GM21786 (cell line): ENCODE measurements around the gene NUBPL.
"Not testable (repeated sequence)": the region's sequence is repeated elsewhere in the genome, so short reads cannot be mapped to it uniquely, and the experiment has no call there.

Experiments used
- ATAC-seq: cut with Tn5 transposase; IDR thresholded peaks from one replicate; pipeline ENCODE4 v1.9.1; 2021; ENCODE audit not compliant: unreplicated experiment

The NUBPL gene

DNA sequence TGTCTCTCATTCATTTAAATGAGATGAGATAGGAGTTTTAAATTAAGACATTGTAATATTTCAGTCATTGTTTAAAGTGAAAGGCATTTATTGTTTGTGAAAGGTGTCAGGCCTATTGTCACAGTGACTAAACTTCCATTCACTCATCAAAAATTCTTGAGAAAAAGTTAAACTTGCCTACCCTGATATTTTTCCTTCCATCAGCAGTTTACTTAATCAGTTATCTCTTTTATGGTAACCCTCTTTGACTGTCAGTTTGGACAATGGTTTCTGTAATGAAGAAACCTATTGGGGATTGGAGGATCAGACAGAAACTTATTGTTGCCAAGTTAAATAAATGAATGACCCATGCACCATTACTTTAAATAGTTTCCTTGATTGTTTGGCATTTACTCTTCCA is 241.6 kb downstream of the NUBPL start:
- no peak for ATAC-seq

DNA sequence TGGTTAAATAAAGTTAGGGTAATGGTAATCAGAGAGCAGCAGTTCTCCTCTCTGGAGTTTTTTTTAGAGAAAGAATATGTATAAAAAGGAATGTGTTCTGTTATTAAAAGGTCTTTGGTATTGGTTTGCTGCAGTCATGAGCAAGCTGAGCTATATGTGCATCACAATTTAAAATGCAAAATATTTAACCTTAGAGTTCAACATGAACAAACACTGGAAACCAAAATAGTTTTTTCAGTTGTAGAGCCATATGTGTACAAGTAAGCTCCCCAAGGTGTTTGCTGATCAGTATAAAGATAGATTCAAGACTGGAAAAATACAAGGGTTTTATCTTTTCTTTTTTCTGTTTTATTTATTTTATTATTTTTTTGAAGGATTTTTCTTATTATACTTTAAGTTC is 245.0 kb downstream of the NUBPL start:
- ATAC-seq, result no peak

DNA sequence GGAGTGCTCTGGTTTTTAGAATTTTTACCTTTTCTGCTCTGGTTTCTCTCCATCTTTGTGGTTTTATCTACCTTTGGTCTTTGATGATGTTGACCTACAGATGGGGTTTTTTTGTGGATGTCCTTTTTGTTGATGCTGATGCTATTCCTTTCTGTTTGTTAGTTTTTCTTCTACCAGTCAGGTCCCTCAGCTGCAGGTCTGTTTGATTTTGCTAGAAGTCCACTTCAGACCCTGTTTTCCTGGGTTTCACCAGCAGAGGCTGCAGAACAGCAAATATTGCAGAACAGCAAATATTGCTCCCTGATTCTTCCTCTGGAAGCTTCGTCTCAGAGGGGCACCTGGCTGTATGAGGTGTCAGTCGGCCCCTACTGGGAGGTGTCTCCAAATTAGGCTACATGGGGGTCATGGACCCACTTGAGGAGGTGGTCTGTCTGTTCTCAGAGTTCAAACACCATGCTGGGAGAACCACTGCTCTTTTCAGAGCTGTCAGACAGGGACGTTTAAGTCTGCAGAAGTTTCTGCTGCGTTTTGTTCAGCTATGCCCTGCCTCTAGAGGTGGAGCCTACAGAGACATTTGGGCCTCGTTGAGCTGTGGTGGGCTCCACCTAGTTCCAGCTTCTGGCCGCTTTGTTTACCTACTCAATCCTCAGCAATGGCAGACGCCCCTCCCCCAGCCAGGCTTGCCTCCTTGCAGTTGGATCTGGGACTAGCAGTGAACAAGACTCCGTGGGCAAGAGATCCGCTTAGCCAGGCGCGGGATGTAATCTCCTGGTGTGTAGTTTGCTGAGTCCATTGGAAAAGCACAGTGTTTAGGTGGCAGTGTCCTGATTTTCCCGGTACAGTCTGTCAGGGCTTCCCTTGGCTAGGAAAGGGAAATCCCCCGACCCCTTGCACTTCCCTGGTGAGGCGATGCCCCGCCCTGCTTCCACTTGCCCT is 250.8 kb downstream of the NUBPL start:
- not testable (repeated sequence) for ATAC-seq

DNA sequence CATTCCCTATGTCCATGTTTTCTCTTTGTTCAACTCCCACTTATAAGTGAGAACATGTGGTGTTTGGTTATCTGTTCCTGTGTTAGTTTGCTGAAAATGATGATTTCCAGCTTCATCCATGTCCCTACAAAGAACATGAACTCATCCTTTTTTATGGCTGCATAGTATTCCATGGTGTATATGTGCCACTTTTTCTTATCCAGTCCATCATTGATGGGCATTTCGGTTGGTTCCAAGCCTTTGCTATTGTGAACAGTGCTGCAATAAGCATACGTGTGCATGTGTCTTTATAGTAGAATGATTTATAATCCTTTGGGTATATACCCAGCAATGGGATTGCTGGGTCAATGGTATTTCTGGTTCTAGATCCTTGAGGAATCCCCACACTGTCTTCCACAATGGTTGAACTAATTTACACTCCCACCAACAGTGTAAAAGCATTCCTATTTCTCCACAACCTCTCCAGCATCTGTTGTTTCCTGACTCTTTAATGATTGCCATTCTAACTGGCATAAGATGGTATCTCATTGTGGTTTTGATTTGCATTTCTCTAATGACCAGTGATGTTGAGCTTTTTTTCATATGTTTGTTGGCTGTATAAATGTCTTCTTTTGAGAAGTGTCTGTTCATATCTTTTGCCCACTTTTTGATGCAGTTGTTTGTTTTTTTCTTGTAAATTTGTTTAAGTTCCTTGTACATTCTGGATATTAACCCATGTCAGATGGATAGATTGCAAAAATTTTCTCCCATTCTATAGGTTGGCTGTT is 252.7 kb downstream of the NUBPL start:
- not testable (repeated sequence) for ATAC-seq

DNA sequence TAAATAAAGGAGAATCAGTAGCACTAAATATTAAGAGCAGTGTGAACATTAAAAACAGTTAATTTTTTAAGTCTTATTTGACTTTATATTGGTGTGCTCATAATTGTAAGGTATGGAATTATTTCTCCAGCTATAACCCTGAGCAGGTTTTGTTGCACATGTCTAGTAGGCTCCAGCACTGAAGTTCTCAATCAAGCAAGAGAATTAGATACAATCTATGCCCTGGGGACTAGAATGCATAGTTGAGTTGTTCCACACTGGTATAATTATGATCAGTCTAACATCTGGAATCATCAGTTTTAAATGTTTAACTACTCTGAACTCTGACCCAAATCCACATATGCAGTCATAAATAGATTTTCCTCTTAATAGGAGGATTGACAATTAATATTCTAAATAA is 258.1 kb downstream of the NUBPL start:
- no peak for ATAC-seq

DNA sequence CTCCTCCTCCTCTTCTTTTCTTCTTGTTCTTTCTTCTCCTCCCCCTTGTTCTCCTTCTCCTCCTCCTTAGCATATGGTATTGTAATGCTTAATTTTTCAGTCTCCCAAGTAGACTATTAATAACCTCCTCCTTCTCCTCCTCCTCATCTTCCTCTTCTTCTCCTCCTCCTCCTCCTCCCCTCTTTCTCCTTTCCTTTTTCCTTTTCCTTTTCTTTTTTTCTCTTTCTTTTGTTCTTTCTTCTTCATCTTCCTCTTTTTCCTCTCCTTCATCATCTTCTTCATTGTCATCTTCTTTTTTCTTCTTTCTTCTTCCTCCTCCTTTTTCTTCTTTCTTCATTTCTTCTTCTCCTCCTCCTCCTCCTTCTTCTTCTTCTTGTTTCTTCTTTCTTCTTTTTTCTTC is 264.3 kb downstream of the NUBPL start:
- no peak for ATAC-seq

DNA sequence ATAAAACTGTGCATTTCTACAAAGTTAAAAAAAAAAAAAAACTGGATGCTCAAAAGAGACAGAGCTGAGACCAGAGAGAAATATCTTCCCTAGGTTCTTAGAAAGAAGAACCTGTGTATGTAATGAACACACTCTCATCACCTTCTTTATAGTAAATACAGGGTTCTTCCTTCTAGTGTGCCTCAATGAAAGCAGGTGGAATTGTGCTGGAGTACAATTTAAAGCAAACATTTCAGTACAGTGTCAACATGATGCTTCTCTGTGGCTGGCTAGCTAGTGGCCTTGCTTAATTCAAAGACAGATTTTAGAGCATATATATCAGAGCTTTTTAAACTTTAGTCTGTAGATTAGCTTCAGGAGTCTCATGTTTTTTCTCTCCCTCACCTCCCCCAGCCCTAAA is 266.1 kb downstream of the NUBPL start:
- no peak for ATAC-seq

DNA sequence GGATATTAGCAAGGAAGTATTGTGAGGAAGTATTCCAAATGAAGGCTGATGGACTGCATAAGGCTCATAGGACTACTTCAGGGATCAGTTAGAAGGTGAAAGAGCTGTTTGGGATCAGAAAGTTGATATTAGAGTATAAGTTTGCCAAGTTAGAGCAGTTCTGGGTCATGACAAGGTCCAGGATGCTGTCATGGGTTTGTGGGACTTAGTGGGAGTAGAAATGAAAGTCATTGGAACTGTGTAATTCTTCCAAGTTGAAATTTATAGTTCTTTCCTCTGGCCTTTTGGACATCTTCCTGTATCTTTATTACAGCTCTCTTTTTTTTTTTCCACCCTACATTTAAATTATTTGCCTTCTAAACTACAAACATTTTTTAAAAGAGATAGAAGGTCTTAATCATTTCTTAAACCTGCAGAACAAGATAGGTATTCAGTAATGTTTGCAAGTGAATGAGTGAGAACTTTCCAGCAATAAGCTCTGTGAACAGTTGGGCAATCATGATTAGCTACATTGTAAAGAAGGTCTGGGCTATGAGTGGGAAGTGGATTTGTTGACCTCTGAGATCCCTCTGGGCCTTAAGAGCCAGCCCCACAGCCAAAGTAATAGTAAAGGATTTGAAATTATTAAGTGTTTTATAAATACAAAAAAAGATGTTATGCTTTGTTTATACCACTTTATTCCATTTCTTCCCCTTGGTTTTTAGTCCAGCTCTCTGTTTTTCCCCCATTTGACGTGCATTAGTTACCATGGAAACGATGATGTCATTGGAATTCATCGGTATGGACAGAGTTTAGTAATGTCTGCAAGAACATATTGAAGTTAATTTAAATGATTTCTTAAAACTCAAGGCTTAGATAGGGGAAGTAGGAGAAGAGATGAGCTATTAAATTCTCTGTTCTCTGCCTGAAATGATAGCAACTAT is 268.0 kb downstream of the NUBPL start:
- no peak for ATAC-seq

DNA sequence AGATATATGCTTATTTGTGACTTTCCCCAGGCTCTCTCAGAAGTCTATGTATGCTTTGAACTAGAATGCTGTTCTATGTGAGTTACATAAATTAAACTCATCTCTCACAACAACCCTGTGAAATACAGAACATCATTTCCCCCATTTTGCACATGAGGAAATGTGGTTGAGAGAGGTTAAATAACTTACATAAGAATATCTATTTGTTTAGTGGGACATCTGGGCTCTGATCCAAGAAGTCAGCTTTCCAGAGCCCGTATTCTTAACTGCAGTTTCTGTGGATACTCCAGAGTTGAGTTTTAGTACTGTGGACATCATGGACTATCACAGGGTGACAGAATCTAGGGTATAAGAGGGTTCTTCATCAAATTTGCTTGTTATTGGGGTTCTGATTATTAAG is 273.4 kb downstream of the NUBPL start:
- no peak for ATAC-seq

DNA sequence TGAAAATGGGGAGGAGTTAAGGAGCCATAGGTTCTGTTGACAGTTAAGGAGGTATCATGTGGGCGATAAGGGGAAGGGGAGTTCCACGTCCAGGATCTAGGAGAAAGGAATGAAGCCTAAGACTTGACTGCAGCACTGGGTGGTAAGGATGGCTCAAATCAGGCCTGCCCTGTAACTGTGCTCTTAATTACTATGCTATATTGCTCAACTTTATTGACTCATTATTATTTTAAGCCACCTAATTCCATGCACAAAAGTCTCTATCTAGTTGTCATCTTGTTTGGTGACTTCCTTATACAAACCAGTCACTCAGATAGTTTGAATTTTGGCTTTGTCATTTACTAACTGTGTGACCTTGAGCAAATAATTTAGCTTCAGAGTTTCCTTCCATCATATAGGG is 273.8 kb downstream of the NUBPL start:
- ATAC-seq, result no peak

DNA sequence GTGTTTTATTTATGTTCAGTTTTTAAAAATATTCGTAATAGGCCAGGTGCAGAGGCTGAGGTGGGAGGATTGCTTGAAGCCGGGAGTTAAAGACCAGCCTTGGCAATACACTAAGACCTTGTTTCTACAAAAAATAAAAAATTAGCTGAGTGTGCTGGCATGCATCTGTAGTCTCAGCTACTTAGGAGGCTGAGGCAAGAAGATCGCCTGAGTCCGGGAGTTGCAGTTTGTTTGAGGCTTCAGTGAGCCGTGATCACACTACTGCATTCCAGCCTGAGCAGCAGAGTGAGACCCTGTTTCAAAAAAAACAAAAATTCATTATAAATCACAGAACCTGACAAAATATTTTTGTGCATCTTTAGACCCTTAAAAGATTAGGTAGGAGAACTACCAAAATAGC is 275.8 kb downstream of the NUBPL start:
- ATAC-seq, result no peak

DNA sequence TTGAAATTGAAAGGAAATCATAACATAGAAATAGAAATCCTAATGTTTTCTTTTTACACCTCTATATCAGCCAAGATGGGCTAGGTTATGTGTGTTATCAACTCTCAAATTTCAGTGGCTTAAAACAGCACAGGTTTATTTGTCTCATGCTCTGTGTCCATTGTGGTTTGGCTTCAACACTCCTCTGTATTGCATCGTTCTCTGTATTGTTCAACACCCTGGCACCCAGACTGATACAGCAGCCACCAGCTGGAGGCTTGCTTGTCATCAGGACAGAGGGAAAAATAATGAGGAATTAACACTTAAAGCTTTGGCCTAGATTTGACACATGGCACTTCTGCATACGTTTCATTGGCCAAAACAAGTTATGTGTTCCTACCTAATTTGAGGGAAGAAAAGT is 281.7 kb downstream of the NUBPL start:
- ATAC-seq, result no peak

DNA sequence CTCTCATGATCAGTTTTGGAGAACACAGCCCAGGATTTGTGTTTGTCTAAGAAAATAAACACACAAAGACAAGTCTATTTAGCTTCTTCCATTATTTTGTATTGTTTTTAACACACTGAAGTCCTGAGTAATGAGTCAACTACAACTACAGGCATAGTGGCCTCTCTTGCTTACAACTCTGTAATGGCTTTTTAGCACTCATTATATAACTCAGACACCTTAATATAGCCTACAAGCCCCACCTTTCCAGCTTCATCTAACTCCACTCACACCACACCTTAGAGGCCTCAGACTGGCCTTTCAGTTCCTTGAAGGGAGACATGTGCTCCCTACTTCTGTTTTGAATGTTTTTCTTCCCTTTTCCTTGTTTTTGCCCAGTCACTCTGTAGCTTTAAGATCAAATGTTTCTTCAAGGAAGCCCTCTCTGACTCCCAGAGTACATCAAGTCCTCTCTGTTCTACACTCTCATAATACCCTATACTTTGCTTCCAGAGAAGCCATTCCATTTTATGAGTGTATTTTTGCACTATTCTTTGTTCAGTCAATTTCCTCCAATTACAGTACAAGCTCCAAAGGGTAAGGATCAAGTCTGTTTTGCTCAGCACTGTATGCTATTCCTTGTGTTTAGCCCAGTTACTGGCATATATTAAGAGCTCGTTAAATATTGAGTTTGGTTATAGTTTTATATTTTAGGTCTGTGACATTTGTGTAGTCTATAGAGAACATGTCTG is 282.3 kb downstream of the NUBPL start:
- no peak for ATAC-seq

DNA sequence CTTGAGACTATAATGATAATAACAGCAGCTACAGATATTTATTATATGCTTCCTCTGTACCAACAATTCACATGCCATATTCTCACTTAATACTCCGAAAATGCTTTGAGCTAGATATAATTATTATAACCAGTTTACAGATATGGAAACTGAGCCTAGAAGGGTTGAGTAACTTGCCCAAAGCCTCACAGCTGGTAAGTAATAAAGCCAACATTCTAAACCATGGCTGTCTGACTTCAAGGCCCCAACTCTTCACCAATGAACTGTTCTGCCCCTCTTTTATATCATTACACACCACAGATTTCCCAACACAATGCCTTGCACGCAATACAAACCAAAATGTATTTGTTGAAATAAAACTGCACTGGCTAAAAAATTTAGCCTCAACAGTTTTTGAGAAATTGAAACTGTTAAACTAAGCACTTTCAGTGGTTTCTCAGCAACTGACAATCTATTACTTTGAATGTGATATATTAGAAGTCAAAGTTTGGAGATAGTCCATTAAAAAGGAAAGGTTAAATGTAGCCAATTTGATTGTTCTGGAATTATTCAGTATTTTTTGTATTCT is 293.4 kb downstream of the NUBPL start:
- ATAC-seq, result no peak

DNA sequence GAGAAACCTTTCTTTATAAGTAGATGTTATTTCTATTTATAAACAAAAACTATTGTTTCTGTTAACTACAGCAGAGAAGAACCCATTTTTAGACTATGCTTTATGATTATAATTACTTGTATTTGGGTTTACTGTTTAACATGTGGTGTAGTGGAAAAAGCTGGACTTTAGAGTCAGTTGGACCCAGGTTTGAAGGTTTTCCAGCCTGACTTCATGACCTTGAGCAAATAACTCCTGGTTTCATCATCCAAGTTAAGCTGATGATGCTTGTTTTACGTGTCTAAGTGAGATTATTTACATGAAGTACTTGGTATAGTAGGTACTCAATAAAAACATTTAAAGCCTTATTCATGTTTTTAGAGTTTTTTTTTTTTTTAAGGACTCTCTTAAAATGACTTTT is 294.1 kb downstream of the NUBPL start:
- ATAC-seq, result no peak

DNA sequence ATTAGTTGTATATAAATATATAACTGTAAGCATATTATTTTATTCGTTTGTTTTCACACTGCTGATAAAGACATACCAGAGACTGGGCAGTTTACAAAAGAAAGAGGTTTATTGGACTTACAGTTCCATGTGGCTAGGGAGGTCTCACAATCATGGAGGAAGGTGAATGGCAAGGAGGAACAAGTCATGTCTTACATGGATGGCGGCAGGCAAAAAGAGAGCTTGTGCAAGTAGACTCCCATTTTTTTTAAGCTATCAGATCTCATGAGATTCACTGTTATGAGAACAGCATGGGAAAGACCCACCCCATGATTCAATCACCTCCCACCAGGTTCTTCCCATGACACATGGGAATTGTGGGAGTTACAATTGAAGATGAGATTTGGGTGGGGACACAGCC is 294.8 kb downstream of the NUBPL start:
- not testable (repeated sequence) for ATAC-seq

DNA sequence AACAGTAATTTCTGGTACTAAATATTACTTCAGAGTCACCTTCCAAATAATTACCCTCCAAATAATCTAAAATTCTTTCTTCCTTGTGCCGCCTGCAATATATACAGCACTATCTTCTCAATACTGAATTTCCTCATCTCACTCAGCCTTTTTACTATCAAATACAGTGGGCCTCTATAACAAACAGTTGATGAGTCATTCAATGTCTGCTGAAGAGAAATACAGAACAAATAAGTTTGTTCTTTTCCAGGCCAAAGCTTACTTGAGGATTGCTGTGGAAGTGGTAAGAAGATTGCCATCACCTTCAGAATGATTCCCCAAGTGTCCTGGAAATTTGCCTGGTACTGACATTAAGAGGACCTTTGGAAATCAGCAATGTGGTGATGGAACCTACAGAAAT is 297.7 kb downstream of the NUBPL start:
- no peak for ATAC-seq

DNA sequence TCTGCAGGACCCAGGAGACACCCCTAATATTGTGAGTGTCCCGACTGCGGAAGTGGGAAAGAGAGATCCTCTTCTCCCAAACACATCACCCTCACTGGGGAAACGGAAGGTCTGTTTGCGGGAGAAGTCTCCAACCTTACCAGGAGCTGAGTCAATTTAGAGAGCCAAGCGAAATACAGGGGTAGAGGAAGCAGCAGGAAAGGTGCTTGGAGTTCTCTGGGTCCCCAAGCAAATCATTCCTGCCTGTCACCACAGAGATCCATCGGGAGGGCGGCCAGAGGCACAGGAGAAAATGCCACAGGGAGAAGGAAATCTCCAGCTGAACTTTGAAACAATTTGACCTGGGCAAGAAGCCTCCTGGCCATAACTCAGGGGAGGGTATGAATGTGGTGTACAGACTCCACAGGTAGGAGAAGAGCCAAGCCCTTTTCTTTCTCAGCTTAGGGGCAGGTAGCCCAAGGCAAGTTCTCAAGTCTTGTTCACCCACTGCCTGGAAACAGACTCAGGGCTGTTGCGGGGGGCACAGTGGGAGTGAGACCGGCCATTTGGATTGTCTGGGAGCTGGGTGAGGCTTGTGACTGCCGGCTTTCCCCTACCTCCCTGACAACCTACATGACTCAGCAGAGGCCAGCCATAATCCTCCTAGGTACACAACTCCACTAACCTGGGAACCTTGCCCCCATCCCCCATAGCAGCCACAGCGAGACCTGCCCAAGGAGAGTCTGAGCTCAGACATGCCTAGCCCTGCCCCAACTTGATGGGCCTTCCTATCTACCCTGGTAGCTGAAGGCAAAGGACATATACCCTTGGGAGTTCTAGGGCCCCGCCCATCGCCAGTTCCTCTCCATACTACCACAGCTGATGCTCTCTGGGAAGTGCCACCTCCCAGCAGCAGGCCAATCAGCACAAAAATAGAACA is 304.0 kb downstream of the NUBPL start:
- ATAC-seq, result no peak

DNA sequence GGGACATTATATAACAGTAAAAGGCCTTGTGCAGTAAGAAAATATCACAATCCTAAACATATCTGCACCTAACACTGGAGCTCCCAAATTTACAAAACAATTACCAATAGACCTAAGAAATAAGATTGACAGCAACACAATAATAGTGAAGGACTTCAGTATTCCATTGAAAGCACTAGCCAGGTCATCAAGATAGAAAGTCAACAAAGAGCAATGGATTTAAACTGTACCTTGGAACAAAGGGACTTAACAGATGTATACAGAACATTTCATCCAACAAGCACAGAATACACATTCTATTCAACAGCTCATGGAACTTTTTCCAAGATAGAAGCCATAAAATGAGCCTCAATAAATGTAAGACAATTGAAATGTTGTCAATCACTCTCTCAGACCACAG is 306.4 kb downstream of the NUBPL start:
- no peak for ATAC-seq
